Measurements from ENCODE around the gene SNRK. TPM values are rescaled to one million over a fixed set of nuclear protein-coding genes. Genes with fewer than 3 reads are reported as not detected.

SNRK gene
- total and polyA plus RNA-seq, 3 donors from 2014 or later: 27.5 to 42.4 (median 37.4) TPM

DNA sequence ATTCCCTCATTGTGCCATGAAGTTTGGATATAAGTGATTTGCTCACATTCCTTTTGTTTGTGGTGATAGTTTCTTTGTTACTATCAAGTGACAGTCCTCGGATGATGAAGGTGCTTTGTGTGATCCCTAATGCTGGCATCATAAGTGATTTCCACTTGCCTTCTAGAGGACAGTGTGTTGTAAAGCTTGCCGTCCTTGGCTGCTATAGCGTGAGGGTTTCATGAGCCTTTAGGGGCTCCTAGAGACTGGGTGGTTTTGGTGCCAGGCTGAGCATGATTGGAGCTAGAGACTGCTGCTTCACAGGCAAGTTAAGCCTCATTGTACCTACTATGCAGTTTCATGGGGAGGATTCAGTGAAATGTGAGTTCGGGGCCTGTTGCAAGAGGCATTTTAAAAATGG, 12.4 kb downstream of the SNRK start:
- DNase-seq: no peak
- Histone ChIP-seq H3K9me3 (no peaks in the 10 kb centered on the region), H3K4me3 (no peak overlapping the region), H3K36me3 (ENCODE audit: low read depth, missing control alignments) (no peaks in the 10 kb centered on the region), H3K27ac (no peak overlapping the region), H3K4me1 (no peaks in the 10 kb centered on the region), H3K27me3 (no peaks in the 10 kb centered on the region)
- TF ChIP-seq POLR2A (IDR thresholded peaks at IDR 0.05): no peak
- TF ChIP-seq, protein P1, sequence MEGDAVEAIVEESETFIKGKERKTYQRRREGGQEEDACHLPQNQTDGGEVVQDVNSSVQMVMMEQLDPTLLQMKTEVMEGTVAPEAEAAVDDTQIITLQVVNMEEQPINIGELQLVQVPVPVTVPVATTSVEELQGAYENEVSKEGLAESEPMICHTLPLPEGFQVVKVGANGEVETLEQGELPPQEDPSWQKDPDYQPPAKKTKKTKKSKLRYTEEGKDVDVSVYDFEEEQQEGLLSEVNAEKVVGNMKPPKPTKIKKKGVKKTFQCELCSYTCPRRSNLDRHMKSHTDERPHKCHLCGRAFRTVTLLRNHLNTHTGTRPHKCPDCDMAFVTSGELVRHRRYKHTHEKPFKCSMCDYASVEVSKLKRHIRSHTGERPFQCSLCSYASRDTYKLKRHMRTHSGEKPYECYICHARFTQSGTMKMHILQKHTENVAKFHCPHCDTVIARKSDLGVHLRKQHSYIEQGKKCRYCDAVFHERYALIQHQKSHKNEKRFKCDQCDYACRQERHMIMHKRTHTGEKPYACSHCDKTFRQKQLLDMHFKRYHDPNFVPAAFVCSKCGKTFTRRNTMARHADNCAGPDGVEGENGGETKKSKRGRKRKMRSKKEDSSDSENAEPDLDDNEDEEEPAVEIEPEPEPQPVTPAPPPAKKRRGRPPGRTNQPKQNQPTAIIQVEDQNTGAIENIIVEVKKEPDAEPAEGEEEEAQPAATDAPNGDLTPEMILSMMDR (IDR thresholded peaks at IDR 0.05): no peak
- intact Hi-C loops (cut with DNase I; ENCODE audit: low total_unique reads): no loop called here
- WGBS, 2 donors: 72 to 85% methylated on average over 3 to 4 of the region's 4 CpGs

DNA sequence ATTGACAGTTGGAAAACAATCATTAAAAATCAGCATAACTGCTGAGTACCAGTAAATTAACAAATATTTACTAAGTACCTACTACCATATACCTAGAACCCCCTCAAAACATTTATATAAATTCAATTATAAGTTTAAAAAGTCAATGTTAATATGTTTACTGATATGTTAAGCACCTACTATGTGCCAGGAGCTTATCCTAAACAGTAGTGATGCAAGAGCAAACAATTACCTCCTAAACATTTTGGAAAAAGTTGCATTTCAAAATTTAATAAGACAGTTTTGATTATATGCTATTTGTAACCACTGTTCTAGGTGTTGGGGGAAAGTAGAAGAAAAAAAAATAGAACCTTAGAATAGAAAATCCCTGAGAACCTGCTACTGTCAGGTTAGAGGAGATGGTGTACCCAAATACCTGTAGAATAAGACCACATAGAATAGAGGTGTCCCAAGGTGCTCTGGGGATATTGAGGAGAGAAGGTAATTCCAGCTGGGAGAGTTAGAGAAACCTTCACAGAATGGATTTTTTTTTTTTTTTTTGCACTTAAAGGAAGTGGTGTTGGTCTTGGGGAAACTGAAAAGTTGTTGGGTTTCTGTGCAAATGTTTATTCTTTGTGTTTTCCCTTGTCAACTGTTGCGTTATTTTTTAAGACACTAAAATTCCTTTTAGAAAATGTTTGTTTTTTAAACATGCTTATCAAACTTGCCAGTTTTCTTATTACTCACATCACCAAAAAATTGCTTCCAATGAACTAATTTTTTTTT, 16.0 kb downstream of the SNRK start:
- WGBS, 2 donors: 74 to 90% methylated on average over 1 of the region's 1 CpG
- DNase-seq: no peak
- TF ChIP-seq POLR2A (IDR thresholded peaks at IDR 0.05): no peak
- TF ChIP-seq, protein P1 (IDR thresholded peaks at IDR 0.05): no peak

DNA sequence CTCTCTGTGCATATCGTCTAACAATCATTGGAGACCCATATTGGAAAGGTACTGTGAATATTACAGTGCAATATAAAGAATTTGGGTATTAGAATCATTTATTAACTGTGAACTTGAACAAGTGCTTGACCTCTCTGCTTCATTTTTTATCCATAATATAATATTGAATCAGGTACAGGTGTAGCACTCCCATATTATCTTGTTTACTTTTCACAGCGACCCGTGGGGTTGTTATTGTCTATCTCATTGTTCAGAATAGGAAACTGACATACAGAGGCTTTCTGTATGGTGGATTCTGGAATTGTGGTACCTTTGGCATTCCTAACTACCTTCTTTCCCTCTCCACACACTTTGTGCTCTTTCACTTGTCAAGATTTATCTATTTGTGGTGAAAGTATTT, 17.8 kb downstream of the SNRK start:
- no peak for DNase-seq
- no peak overlapping the region for H3K4me3 ChIP-seq
- no peaks in the 10 kb centered on the region for H3K9me3 ChIP-seq
- TF ChIP-seq, protein P1 (IDR thresholded peaks at IDR 0.05): no peak
- TF ChIP-seq POLR2A (IDR thresholded peaks at IDR 0.05): no peak
- intact Hi-C loops (cut with DNase I; ENCODE audit: low total_unique reads): no loop called here
- H3K27ac ChIP-seq: no peak overlapping the region
- no peaks in the 10 kb centered on the region for H3K27me3 ChIP-seq
- H3K36me3 ChIP-seq (ENCODE audit: low read depth, missing control alignments): no peaks in the 10 kb centered on the region
- no peaks in the 10 kb centered on the region for H3K4me1 ChIP-seq
- 89 to 91% methylated on average over 3 of the region's 3 CpGs for WGBS, 2 donors

More for the DNA sequence above, 16.0 kb downstream of the SNRK start:
- H3K27me3 ChIP-seq: no peaks in the 10 kb centered on the region
- H3K36me3 ChIP-seq (ENCODE audit: low read depth, missing control alignments): no peaks in the 10 kb centered on the region
- no peak overlapping the region for H3K27ac ChIP-seq
- no peak overlapping the region for H3K4me3 ChIP-seq
- intact Hi-C loops (cut with DNase I; ENCODE audit: low total_unique reads): no loop called here
- no peaks in the 10 kb centered on the region for H3K4me1 ChIP-seq
- no peaks in the 10 kb centered on the region for H3K9me3 ChIP-seq

DNA sequence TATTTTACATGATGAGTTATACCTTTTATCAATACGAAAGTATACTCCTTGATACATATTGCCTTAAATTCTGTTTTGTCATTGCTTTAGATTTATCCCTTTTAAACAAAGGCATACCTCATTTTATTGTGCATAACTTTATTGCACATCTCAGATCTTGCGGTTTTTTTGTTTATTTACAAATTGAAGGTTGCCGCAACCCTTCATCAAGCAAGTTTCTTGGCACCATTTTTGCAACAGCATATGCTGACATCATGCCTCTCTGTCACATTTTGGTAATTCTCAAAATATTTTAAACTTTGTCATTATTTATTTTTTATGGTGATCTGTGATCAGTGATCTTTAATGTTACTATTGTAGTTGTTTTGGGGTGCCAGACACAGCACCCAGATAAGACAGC, 20.9 kb downstream of the SNRK start:
- Histone ChIP-seq H3K27ac (no peak overlapping the region), H3K4me1 (no peaks in the 10 kb centered on the region), H3K4me3 (no peak overlapping the region), H3K27me3 (no peaks in the 10 kb centered on the region), H3K36me3 (ENCODE audit: low read depth, missing control alignments) (no peaks in the 10 kb centered on the region), H3K9me3 (no peaks in the 10 kb centered on the region)
- TF ChIP-seq POLR2A (IDR thresholded peaks at IDR 0.05): no peak
- TF ChIP-seq, protein P1 (IDR thresholded peaks at IDR 0.05): no peak
- intact Hi-C loops (cut with DNase I; ENCODE audit: low total_unique reads): no loop called here
- DNase-seq: no peak
- WGBS, 2 donors: 97 to 99% methylated on average over 3 of the region's 3 CpGs

DNA sequence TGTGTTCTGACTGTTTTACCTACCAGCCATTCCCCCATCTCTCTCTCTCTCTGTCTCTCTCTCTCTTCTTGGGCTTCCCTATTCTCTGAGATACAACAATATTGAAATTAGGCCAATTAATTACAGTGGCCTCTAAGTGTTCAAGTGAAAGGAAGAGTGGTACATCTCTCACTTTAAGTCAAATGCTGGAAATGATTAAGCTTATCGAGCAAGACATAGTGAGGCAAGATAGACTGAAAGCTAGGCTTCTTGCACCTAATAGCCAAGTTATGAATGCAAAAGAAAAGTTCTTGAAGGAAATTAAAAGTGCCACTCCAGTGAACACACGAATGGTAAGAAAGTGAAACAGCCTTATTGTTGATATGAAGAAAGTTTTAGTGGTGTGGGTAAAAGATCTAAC, 21.3 kb downstream of the SNRK start:
- no peak for TF ChIP-seq POLR2A (IDR thresholded peaks at IDR 0.05)
- TF ChIP-seq, protein P1 (IDR thresholded peaks at IDR 0.05): no peak
- H3K27ac ChIP-seq: no peak overlapping the region
- H3K4me3 ChIP-seq: no peak overlapping the region
- no peaks in the 10 kb centered on the region for H3K4me1 ChIP-seq
- H3K9me3 ChIP-seq: no peaks in the 10 kb centered on the region
- DNase-seq: no peak
- no peaks in the 10 kb centered on the region for H3K27me3 ChIP-seq
- 92 to 95% methylated on average over 2 of the region's 2 CpGs for WGBS, 2 donors
- no peaks in the 10 kb centered on the region for H3K36me3 ChIP-seq (ENCODE audit: low read depth, missing control alignments)
- intact Hi-C loops (cut with DNase I; ENCODE audit: low total_unique reads): no loop called here

Measured in testis (tissue), 3 donors.